CD4-positive, CD25-positive, alpha-beta regulatory T cell (primary cell): ENCODE results near the gene NUCB2. TPM values are rescaled to one million over a fixed set of nuclear protein-coding genes. Genes with fewer than 3 reads are reported as not detected.

ENCODE experiments used
- ATAC-seq, 2 donors: fragments of 150-1000 bp; cut with Tn5 transposase; one replicate each; pipeline ENCODE4 v1.10.0; 2021; ENCODE audit warnings: low read depth in 2 of 2, moderate number of reproducible peaks in 2 of 2, moderate library complexity in 1 of 2
- DNase-seq, 3 donors: peaks; one replicate each; pipeline versions ENCODE4 v3.0.0 to v3.0.0-alpha.2; 2012 to 2022; ENCODE audit warnings: mixed read lengths in 1 of 3
- H3K27ac ChIP-seq: one replicate; pipeline ENCODE4 v1.7.0; 2013; ENCODE audit warnings: mild to moderate bottlenecking, low read length; ENCODE audit not compliant: insufficient read depth, poor library complexity, severe bottlenecking
- H3K27me3 ChIP-seq: one replicate; pipeline ENCODE4 v1.7.0; 2013; ENCODE audit warnings: low read length; ENCODE audit not compliant: control insufficient read depth, insufficient read depth
- H3K36me3 ChIP-seq: one replicate; pipeline ENCODE4 v1.7.0; 2013; ENCODE audit warnings: mild to moderate bottlenecking, low read length, moderate library complexity; ENCODE audit not compliant: control insufficient read depth, insufficient read depth
- H3K4me1 ChIP-seq: 2 replicates; pipeline ENCODE4 v1.7.0; 2013; ENCODE audit warnings: mild to moderate bottlenecking, low read length; ENCODE audit not compliant: insufficient read depth, control insufficient read depth, poor library complexity, severe bottlenecking
- H3K4me3 ChIP-seq: one replicate; pipeline ENCODE4 v1.7.0; 2013; ENCODE audit warnings: low read depth, mild to moderate bottlenecking, low read length, moderate library complexity
- H3K9me3 ChIP-seq, 2 experiments: 1 replicate in 1 of 2; 2 replicates in 1 of 2; pipeline ENCODE4 v1.7.0; 2013; ENCODE audit warnings: low read length in 2 of 2, mild to moderate bottlenecking in 1 of 2, moderate library complexity in 1 of 2; ENCODE audit not compliant: control insufficient read depth in 2 of 2
- H3K27ac Mint-ChIP-seq, 3 donors: one replicate each; pipeline ENCODE4 v1.8.0; 2020 to 2022; ENCODE audit warnings: mild to moderate bottlenecking in 3 of 3, mixed read lengths in 3 of 3, moderate library complexity in 2 of 3
- H3K27me3 Mint-ChIP-seq: one replicate; pipeline ENCODE4 v1.8.0; 2022; ENCODE audit warnings: mild to moderate bottlenecking, mixed read lengths
- H3K36me3 Mint-ChIP-seq: one replicate; pipeline ENCODE4 v1.8.0; 2020; ENCODE audit warnings: mixed read lengths
- H3K4me1 Mint-ChIP-seq, 4 donors: one replicate each; pipeline ENCODE4 v1.8.0; 2020 to 2022; ENCODE audit warnings: mixed read lengths in 4 of 4, mild to moderate bottlenecking in 1 of 4
- H3K4me3 Mint-ChIP-seq, 4 donors: one replicate each; pipeline ENCODE4 v1.8.0; 2020 to 2022; ENCODE audit warnings: mild to moderate bottlenecking in 4 of 4, mixed read lengths in 4 of 4, moderate library complexity in 3 of 4
- H3K9me3 Mint-ChIP-seq, 7 donors: one replicate each; pipeline ENCODE4 v1.8.0; 2020 to 2022; ENCODE audit warnings: mixed read lengths in 7 of 7, mild to moderate bottlenecking in 3 of 7, moderate library complexity in 2 of 7
- polyA plus RNA-seq, 4 donors: library from polyadenylated mRNA; unstranded; fragments of 300-500 nt; fragmentation: Illumina TruSeq; gene quantifications; one replicate each; pipeline ENCODE4 v1.2.3, GENCODE V29; 2021
- total RNA-seq: library from RNA; stranded (reverse); gene quantifications from one replicate; pipeline ENCODE4 v1.2.3, GENCODE V29; 2022

The NUCB2 gene
- total and polyA plus RNA-seq, 5 donors from 2014 or later: 34.7 to 88.2 (median 73.2) TPM

- no peaks in the 10 kb centered on the region for H3K27me3 ChIP-seq
- Mint-ChIP-seq H3K36me3 (peaks cover 28% of the 10 kb centered on the region), H3K4me1 (peaks cover 11 to 35% (median 19%) of the 10 kb centered on the region in 4 donors), H3K9me3 (no peaks in the 10 kb centered on the region), H3K27me3 (no peaks in the 10 kb centered on the region), H3K4me3 (no peak overlapping the region), H3K27ac (no peak overlapping the region)
- H3K4me3 ChIP-seq: no peak overlapping the region
- peaks cover 5% of the 10 kb centered on the region for H3K4me1 ChIP-seq
- no peak for ATAC-seq
- no peaks in the 10 kb centered on the region for H3K9me3 ChIP-seq
- peaks cover 2% of the 10 kb centered on the region for H3K36me3 ChIP-seq
- DNase-seq: no peak
- no peak overlapping the region for H3K27ac ChIP-seq
These were observed 15.2 kb downstream of the NUCB2 start for GRCh38 chr11:17291710-17292109.

- Histone ChIP-seq H3K36me3 (peaks cover 2% of the 10 kb centered on the region), H3K27me3 (no peaks in the 10 kb centered on the region), H3K9me3 (no peaks in the 10 kb centered on the region), H3K4me1 (no peaks in the 10 kb centered on the region), H3K27ac (no peak overlapping the region), H3K4me3 (no peak overlapping the region)
- DNase-seq: no peak
- H3K27ac Mint-ChIP-seq: no peak overlapping the region
- H3K4me1 Mint-ChIP-seq: peaks cover 14 to 31% (median 20%) of the 10 kb centered on the region in 4 donors
- H3K27me3 Mint-ChIP-seq: no peaks in the 10 kb centered on the region
- no peak for ATAC-seq
- no peaks in the 10 kb centered on the region for H3K9me3 Mint-ChIP-seq
- H3K4me3 Mint-ChIP-seq: no peak overlapping the region
- H3K36me3 Mint-ChIP-seq: peaks cover 28% of the 10 kb centered on the region
These were observed 16.8 kb downstream of the NUCB2 start for GRCh38 chr11:17293311-17293710.

- H3K27ac ChIP-seq: no peak overlapping the region
- Mint-ChIP-seq H3K4me1 (peaks cover 14 to 31% (median 20%) of the 10 kb centered on the region in 4 donors), H3K9me3 (no peaks in the 10 kb centered on the region), H3K36me3 (peaks cover 30% of the 10 kb centered on the region), H3K27me3 (no peaks in the 10 kb centered on the region), H3K27ac (no peak overlapping the region), H3K4me3 (no peak overlapping the region)
- ATAC-seq (no peak), DNase-seq (no peak)
- H3K4me3 ChIP-seq: no peak overlapping the region
- H3K9me3 ChIP-seq: no peaks in the 10 kb centered on the region
- H3K27me3 ChIP-seq: no peaks in the 10 kb centered on the region
- H3K36me3 ChIP-seq: peaks cover 2% of the 10 kb centered on the region
- H3K4me1 ChIP-seq: no peaks in the 10 kb centered on the region
These were observed 17.5 kb downstream of the NUCB2 start for GRCh38 chr11:17294033-17294432.

GRCh38 chr11:17296852-17297559, 20.5 kb downstream of the NUCB2 start:
- Histone ChIP-seq H3K36me3 (peaks cover 2% of the 10 kb centered on the region), H3K9me3 (no peaks in the 10 kb centered on the region), H3K4me3 (peak overlapping the region; percentile 44), H3K27ac (no peak overlapping the region), H3K27me3 (no peaks in the 10 kb centered on the region), H3K4me1 (no peaks in the 10 kb centered on the region)
- no peaks in the 10 kb centered on the region for H3K27me3 Mint-ChIP-seq
- DNase-seq (peak in 1 of 3 donors; percentile 17), ATAC-seq (no peak)
- H3K4me3 Mint-ChIP-seq: peak overlapping the region in 3 of 4 donors; percentile 0 to 31 (median 5)
- peak overlapping the region; percentile 48 to 72 (median 50) for H3K27ac Mint-ChIP-seq
- no peaks in the 10 kb centered on the region for H3K9me3 Mint-ChIP-seq
- peaks cover 34% of the 10 kb centered on the region for H3K36me3 Mint-ChIP-seq
- H3K4me1 Mint-ChIP-seq: peaks cover 9 to 26% (median 16%) of the 10 kb centered on the region in 4 donors

GRCh38 chr11:17298302-17298701, 21.8 kb downstream of the NUCB2 start:
- DNase-seq (peak in 1 of 3 donors; percentile 39), ATAC-seq (peak in 1 of 2 donors; percentile 22)
- no peaks in the 10 kb centered on the region for H3K9me3 Mint-ChIP-seq
- H3K27me3 ChIP-seq: no peaks in the 10 kb centered on the region
- H3K36me3 ChIP-seq: peaks cover 2% of the 10 kb centered on the region
- peaks cover 31% of the 10 kb centered on the region for H3K36me3 Mint-ChIP-seq
- peak overlapping the region in 1 of 3 donors; percentile 41 for H3K27ac Mint-ChIP-seq
- peaks cover 9 to 24% (median 16%) of the 10 kb centered on the region in 4 donors for H3K4me1 Mint-ChIP-seq
- H3K27ac ChIP-seq: no peak overlapping the region
- no peak overlapping the region for H3K4me3 Mint-ChIP-seq
- no peaks in the 10 kb centered on the region for H3K9me3 ChIP-seq
- H3K27me3 Mint-ChIP-seq: no peaks in the 10 kb centered on the region
- H3K4me3 ChIP-seq: no peak overlapping the region
- no peaks in the 10 kb centered on the region for H3K4me1 ChIP-seq

GRCh38 chr11:17300372-17300771, 23.8 kb downstream of the NUCB2 start:
- no peak overlapping the region for H3K27ac Mint-ChIP-seq
- H3K4me3 Mint-ChIP-seq: no peak overlapping the region
- DNase-seq (no peak), ATAC-seq (no peak)
- H3K36me3 Mint-ChIP-seq: peaks cover 27% of the 10 kb centered on the region
- H3K27me3 Mint-ChIP-seq: no peaks in the 10 kb centered on the region
- Histone ChIP-seq H3K27ac (no peak overlapping the region), H3K27me3 (no peaks in the 10 kb centered on the region), H3K9me3 (no peaks in the 10 kb centered on the region), H3K4me3 (no peak overlapping the region), H3K4me1 (no peaks in the 10 kb centered on the region), H3K36me3 (peaks cover 2% of the 10 kb centered on the region)
- H3K4me1 Mint-ChIP-seq: peaks cover 7 to 16% (median 9%) of the 10 kb centered on the region in 4 donors
- H3K9me3 Mint-ChIP-seq: no peaks in the 10 kb centered on the region

- DNase-seq (no peak), ATAC-seq (no peak)
- Histone ChIP-seq H3K4me3 (no peak overlapping the region), H3K4me1 (no peaks in the 10 kb centered on the region), H3K27me3 (no peaks in the 10 kb centered on the region), H3K9me3 (no peaks in the 10 kb centered on the region), H3K36me3 (peaks cover 20% of the 10 kb centered on the region), H3K27ac (no peak overlapping the region)
- Mint-ChIP-seq H3K36me3 (peaks cover 21% of the 10 kb centered on the region), H3K27me3 (no peaks in the 10 kb centered on the region), H3K9me3 (no peaks in the 10 kb centered on the region), H3K4me3 (no peak overlapping the region), H3K4me1 (no peaks in the 10 kb centered on the region), H3K27ac (no peak overlapping the region)
These were observed 37.1 kb downstream of the NUCB2 start for GRCh38 chr11:17313349-17314231.
